ENCODE measurements around the gene SLC25A23. TPM values are rescaled to one million over a fixed set of nuclear protein-coding genes. Genes with fewer than 3 reads are reported as not detected.

SLC25A23 gene
- total and polyA plus RNA-seq, 8 donors = 16.3 to 39.4 (median 20.0) TPM

DNA sequence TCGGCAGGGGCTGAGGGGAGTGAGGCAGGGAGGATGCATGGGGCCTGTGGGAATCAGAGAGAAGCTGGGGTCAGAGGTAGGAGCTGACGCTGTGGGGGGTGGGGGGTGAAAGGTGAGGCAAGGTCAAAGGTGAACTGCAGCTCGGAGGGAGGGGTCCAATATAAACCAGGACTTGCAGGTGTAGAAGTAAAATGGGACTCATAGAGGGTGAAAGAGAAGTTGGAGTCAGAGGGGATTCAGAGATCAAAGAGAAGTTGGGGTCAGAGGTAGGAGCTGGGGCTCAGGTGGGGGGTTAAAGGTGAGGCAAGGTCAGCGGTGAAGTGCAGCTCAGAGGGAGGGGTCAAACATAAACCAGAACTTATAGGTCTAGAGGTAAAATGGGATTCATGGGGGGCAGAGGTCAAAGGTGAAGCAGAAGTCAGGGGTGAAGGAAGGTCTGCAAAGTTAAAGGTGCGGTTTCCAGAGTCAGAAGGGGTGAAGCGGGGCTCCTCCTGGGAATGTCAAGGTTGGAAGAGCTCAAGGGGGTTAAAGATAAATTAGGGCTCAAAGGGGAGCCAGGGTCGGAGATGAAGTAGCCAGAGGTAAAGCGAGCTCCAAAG is 34.9 kb upstream of the SLC25A23 start:
- no peaks in the 10 kb centered on the region for H3K9me3 ChIP-seq
- no peak overlapping the region for H3K4me3 ChIP-seq
- DNase-seq = no peak
- no peaks in the 10 kb centered on the region for H3K4me1 ChIP-seq
- no peaks in the 10 kb centered on the region for H3K36me3 ChIP-seq
- H3K27ac ChIP-seq = no peak overlapping the region
- H3K27me3 ChIP-seq = no peaks in the 10 kb centered on the region
- 83 to 88% methylated on average over 8 of the region's 8 CpGs for WGBS, 2 donors
- TF ChIP-seq, protein P1, sequence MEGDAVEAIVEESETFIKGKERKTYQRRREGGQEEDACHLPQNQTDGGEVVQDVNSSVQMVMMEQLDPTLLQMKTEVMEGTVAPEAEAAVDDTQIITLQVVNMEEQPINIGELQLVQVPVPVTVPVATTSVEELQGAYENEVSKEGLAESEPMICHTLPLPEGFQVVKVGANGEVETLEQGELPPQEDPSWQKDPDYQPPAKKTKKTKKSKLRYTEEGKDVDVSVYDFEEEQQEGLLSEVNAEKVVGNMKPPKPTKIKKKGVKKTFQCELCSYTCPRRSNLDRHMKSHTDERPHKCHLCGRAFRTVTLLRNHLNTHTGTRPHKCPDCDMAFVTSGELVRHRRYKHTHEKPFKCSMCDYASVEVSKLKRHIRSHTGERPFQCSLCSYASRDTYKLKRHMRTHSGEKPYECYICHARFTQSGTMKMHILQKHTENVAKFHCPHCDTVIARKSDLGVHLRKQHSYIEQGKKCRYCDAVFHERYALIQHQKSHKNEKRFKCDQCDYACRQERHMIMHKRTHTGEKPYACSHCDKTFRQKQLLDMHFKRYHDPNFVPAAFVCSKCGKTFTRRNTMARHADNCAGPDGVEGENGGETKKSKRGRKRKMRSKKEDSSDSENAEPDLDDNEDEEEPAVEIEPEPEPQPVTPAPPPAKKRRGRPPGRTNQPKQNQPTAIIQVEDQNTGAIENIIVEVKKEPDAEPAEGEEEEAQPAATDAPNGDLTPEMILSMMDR (IDR thresholded peaks at IDR 0.05) = no peak
- intact Hi-C loops (cut with DNase I) = no loop called here
- ATAC-seq = no peak
- FAIRE-seq = no peak

DNA sequence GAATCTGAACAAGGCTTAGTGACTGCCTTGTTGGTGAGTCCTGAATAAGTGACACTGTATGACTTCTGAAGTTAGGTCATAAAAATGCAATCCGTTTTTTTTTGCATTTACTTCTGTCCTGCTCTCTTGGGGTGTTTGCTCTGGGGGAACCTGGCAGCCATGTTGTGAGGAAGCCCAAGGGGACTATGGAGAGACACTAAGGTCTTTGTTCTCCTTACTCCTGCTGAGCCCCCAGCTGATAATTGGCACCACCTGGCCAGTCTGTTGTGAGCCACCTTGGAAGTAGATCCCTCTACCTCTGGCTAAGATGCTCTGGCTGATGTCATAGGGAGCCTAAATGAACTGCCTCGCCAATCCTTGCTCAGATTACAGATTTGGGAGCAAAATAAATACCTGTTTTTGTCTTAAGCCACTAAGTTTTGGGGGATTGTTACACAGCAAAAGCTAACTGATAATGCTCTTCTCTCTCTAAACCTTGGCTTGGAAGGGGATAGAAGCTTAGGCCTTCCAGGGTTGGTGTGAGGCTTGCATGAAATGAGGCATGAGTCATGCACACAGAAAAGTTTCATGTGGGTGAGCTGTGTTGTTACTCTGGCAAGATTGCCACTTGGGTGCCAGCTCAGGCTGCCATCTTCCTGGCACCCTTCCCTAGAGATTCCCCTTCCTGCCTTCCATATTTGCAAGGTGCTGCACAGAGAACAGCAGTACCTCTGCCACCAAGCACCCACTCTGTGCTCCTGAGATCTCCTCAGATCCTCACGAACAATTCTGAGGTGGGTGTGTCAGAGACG is 32.4 kb upstream of the SLC25A23 start:
- TF ChIP-seq, protein P1 (IDR thresholded peaks at IDR 0.05) = no peak
- Histone ChIP-seq H3K4me1 (no peaks in the 10 kb centered on the region), H3K9me3 (no peaks in the 10 kb centered on the region), H3K4me3 (no peak overlapping the region), H3K27ac (no peak overlapping the region), H3K36me3 (no peaks in the 10 kb centered on the region), H3K27me3 (no peaks in the 10 kb centered on the region)
- ATAC-seq (no peak), FAIRE-seq (no peak), DNase-seq (no peak)
- WGBS, 2 donors = 76 to 86% methylated on average over 4 of the region's 4 CpGs
- intact Hi-C loops (cut with DNase I) = no loop called here

- Histone ChIP-seq H3K4me3 (no peak overlapping the region), H3K27me3 (no peaks in the 10 kb centered on the region), H3K9me3 (no peaks in the 10 kb centered on the region), H3K27ac (no peak overlapping the region), H3K4me1 (no peaks in the 10 kb centered on the region), H3K36me3 (no peaks in the 10 kb centered on the region)
- TF ChIP-seq, protein P1 (IDR thresholded peaks at IDR 0.05) = no peak
- WGBS, 2 donors = 34 to 44% methylated on average over 2 of the region's 2 CpGs
- FAIRE-seq (no peak), DNase-seq (no peak), ATAC-seq (no peak)
- intact Hi-C loops (cut with DNase I) = no loop called here
Measured at GRCh38 chr19:6490134-6490533, 30.5 kb upstream of the SLC25A23 start.

GRCh38 chr19:6489278-6490061 is 29.9 kb upstream of the SLC25A23 start:
- DNase-seq = no peak

More at GRCh38 chr19:6489278-6490061, 29.9 kb upstream of the SLC25A23 start:
- H3K4me1 ChIP-seq = no peaks in the 10 kb centered on the region
- intact Hi-C loops (cut with DNase I) = no loop called here
- FAIRE-seq (no peak), ATAC-seq (no peak)
- TF ChIP-seq, protein P1 (IDR thresholded peaks at IDR 0.05) = no peak
- no peaks in the 10 kb centered on the region for H3K9me3 ChIP-seq
- no peak overlapping the region for H3K27ac ChIP-seq
- H3K4me3 ChIP-seq = no peak overlapping the region
- H3K36me3 ChIP-seq = no peaks in the 10 kb centered on the region
- no peaks in the 10 kb centered on the region for H3K27me3 ChIP-seq
- 35% methylated on average over 15 of the region's 15 CpGs for WGBS, 2 donors

Data from pancreas (tissue), 10 donors.